ENCODE measurements around the gene NPAS4.
A peak's percentile ranks its signal among the peaks of the same experiment; 100 is the strongest.
"Not testable (repeated sequence)": the region's sequence is repeated elsewhere in the genome, so short reads cannot be mapped to it uniquely, and the experiment has no call there.

NPAS4 gene

GRCh38 chr11:66454247-66454646 is 33.4 kb downstream of the NPAS4 start:
- Mint-ChIP-seq H3K27ac (no peak overlapping the region), H3K4me3 (no peak overlapping the region), H3K4me1 (ENCODE audit: low read depth) (peaks cover 22% of the 10 kb centered on the region)

GRCh38 chr11:66454828-66455227 is 34.0 kb downstream of the NPAS4 start:
- H3K9me3 Mint-ChIP-seq: no peaks in the 10 kb centered on the region
- H3K4me3 Mint-ChIP-seq: peak overlapping the region; percentile 4
- no peaks in the 10 kb centered on the region for H3K27me3 Mint-ChIP-seq (ENCODE audit: low read depth)
- no peaks in the 10 kb centered on the region for H3K36me3 Mint-ChIP-seq (ENCODE audit: low read depth)
- H3K27ac Mint-ChIP-seq: peak overlapping the region; percentile 13
- peaks cover 27% of the 10 kb centered on the region for H3K4me1 Mint-ChIP-seq (ENCODE audit: low read depth)
- no peak for DNase-seq (ENCODE audit: low spot score)

More at GRCh38 chr11:66454247-66454646, 33.4 kb downstream of the NPAS4 start:
- no peaks in the 10 kb centered on the region for H3K9me3 Mint-ChIP-seq
- H3K27me3 Mint-ChIP-seq (ENCODE audit: low read depth): no peaks in the 10 kb centered on the region
- H3K36me3 Mint-ChIP-seq (ENCODE audit: low read depth): no peaks in the 10 kb centered on the region
- no peak for DNase-seq (ENCODE audit: low spot score)

- no peak overlapping the region for H3K4me3 Mint-ChIP-seq
- DNase-seq (ENCODE audit: low spot score): no peak
- H3K36me3 Mint-ChIP-seq (ENCODE audit: low read depth): peaks cover 3% of the 10 kb centered on the region
- peaks cover 31% of the 10 kb centered on the region for H3K4me1 Mint-ChIP-seq (ENCODE audit: low read depth)
- H3K27ac Mint-ChIP-seq: no peak overlapping the region
- H3K9me3 Mint-ChIP-seq: peaks cover 8% of the 10 kb centered on the region
- H3K27me3 Mint-ChIP-seq (ENCODE audit: low read depth): no peaks in the 10 kb centered on the region
Measured at GRCh38 chr11:66457826-66458225, 37.0 kb downstream of the NPAS4 start.

GRCh38 chr11:66459138-66459778 is 38.4 kb downstream of the NPAS4 start:
- Mint-ChIP-seq H3K4me3 (no peak overlapping the region), H3K27ac (peak overlapping the region; percentile 49), H3K9me3 (peaks cover 10% of the 10 kb centered on the region), H3K27me3 (ENCODE audit: low read depth) (no peaks in the 10 kb centered on the region), H3K4me1 (ENCODE audit: low read depth) (peaks cover 30% of the 10 kb centered on the region), H3K36me3 (ENCODE audit: low read depth) (peaks cover 3% of the 10 kb centered on the region)
- peak; percentile 26 for DNase-seq (ENCODE audit: low spot score)

- peaks cover 29% of the 10 kb centered on the region for H3K4me1 Mint-ChIP-seq (ENCODE audit: low read depth)
- H3K36me3 Mint-ChIP-seq (ENCODE audit: low read depth): peaks cover 3% of the 10 kb centered on the region
- no peak overlapping the region for H3K27ac Mint-ChIP-seq
- no peak for DNase-seq (ENCODE audit: low spot score)
- H3K9me3 Mint-ChIP-seq: peaks cover 10% of the 10 kb centered on the region
- H3K4me3 Mint-ChIP-seq: no peak overlapping the region
- no peaks in the 10 kb centered on the region for H3K27me3 Mint-ChIP-seq (ENCODE audit: low read depth)
Measured at GRCh38 chr11:66462010-66462409, 41.2 kb downstream of the NPAS4 start.

GRCh38 chr11:66462911-66463310 is 42.1 kb downstream of the NPAS4 start:
- Mint-ChIP-seq H3K36me3 (ENCODE audit: low read depth) (peaks cover 3% of the 10 kb centered on the region), H3K4me3 (no peak overlapping the region), H3K9me3 (peaks cover 10% of the 10 kb centered on the region), H3K27me3 (ENCODE audit: low read depth) (no peaks in the 10 kb centered on the region), H3K27ac (peak overlapping the region; percentile 16), H3K4me1 (ENCODE audit: low read depth) (peaks cover 32% of the 10 kb centered on the region)
- no peak for DNase-seq (ENCODE audit: low spot score)

GRCh38 chr11:66464116-66464515 is 43.3 kb downstream of the NPAS4 start:
- not testable (repeated sequence) for H3K27me3 Mint-ChIP-seq (ENCODE audit: low read depth); DNase-seq (ENCODE audit: low spot score); H3K4me3 Mint-ChIP-seq; H3K36me3 Mint-ChIP-seq (ENCODE audit: low read depth)
- Mint-ChIP-seq H3K9me3 (peaks cover 10% of the 10 kb centered on the region), H3K4me1 (ENCODE audit: low read depth) (peaks cover 28% of the 10 kb centered on the region), H3K27ac (peak overlapping the region; percentile 31)

- H3K36me3 Mint-ChIP-seq (ENCODE audit: low read depth): peaks cover 3% of the 10 kb centered on the region
- H3K27ac Mint-ChIP-seq: no peak overlapping the region
- H3K27me3 Mint-ChIP-seq (ENCODE audit: low read depth): no peaks in the 10 kb centered on the region
- H3K9me3 Mint-ChIP-seq: peaks cover 10% of the 10 kb centered on the region
- no peak overlapping the region for H3K4me3 Mint-ChIP-seq
- peaks cover 23% of the 10 kb centered on the region for H3K4me1 Mint-ChIP-seq (ENCODE audit: low read depth)
- DNase-seq (ENCODE audit: low spot score): no peak
Measured at GRCh38 chr11:66464916-66465315, 44.1 kb downstream of the NPAS4 start.

GRCh38 chr11:66465373-66466224 is 44.8 kb downstream of the NPAS4 start:
- peak overlapping the region; percentile 88 for H3K4me3 Mint-ChIP-seq
- peaks cover 3% of the 10 kb centered on the region for H3K36me3 Mint-ChIP-seq (ENCODE audit: low read depth)
- H3K4me1 Mint-ChIP-seq (ENCODE audit: low read depth): peaks cover 25% of the 10 kb centered on the region
- no peak for DNase-seq (ENCODE audit: low spot score)
- H3K27me3 Mint-ChIP-seq (ENCODE audit: low read depth): no peaks in the 10 kb centered on the region
- H3K27ac Mint-ChIP-seq: peak overlapping the region; percentile 82
- H3K9me3 Mint-ChIP-seq: peaks cover 10% of the 10 kb centered on the region

GRCh38 chr11:66466225-66467033 is 45.6 kb downstream of the NPAS4 start, which contains the start of gene PELI3:
Gene PELI3 (plus strand): TSS chr11:66466905. CDS start chr11:66468129, 1,224 bp downstream.
- DNase-seq (ENCODE audit: low spot score): peak; percentile 86
- H3K4me3 Mint-ChIP-seq: peak within 1 kb of the TSS; percentile 88
- no peaks in the 10 kb centered on the region for H3K27me3 Mint-ChIP-seq (ENCODE audit: low read depth)
- peaks cover 8% of the 10 kb centered on the region for H3K9me3 Mint-ChIP-seq
- H3K4me1 Mint-ChIP-seq (ENCODE audit: low read depth): peaks cover 25% of the 10 kb centered on the region
- peak within 1 kb of the TSS; percentile 87 for H3K27ac Mint-ChIP-seq
- peaks cover 4% of the 10 kb centered on the region for H3K36me3 Mint-ChIP-seq (ENCODE audit: low read depth)

GRCh38 chr11:66467034-66467659 is 46.3 kb downstream of the NPAS4 start:
- peak overlapping the region; percentile 87 for H3K27ac Mint-ChIP-seq
- peaks cover 5% of the 10 kb centered on the region for H3K9me3 Mint-ChIP-seq
- peaks cover 2% of the 10 kb centered on the region for H3K36me3 Mint-ChIP-seq (ENCODE audit: low read depth)
- no peaks in the 10 kb centered on the region for H3K27me3 Mint-ChIP-seq (ENCODE audit: low read depth)
- DNase-seq (ENCODE audit: low spot score): no peak
- peak overlapping the region; percentile 85 for H3K4me3 Mint-ChIP-seq
- peaks cover 25% of the 10 kb centered on the region for H3K4me1 Mint-ChIP-seq (ENCODE audit: low read depth)

GRCh38 chr11:66467756-66468155 is 46.9 kb downstream of the NPAS4 start:
- Mint-ChIP-seq H3K27ac (peak overlapping the region; percentile 87), H3K9me3 (peaks cover 3% of the 10 kb centered on the region), H3K27me3 (ENCODE audit: low read depth) (no peaks in the 10 kb centered on the region), H3K4me1 (ENCODE audit: low read depth) (peaks cover 22% of the 10 kb centered on the region), H3K36me3 (ENCODE audit: low read depth) (peaks cover 2% of the 10 kb centered on the region), H3K4me3 (peak overlapping the region; percentile 85)
- no peak for DNase-seq (ENCODE audit: low spot score)

- no peak for DNase-seq (ENCODE audit: low spot score)
- H3K27ac Mint-ChIP-seq: no peak overlapping the region
- H3K27me3 Mint-ChIP-seq (ENCODE audit: low read depth): no peaks in the 10 kb centered on the region
- peaks cover 16% of the 10 kb centered on the region for H3K4me1 Mint-ChIP-seq (ENCODE audit: low read depth)
- H3K9me3 Mint-ChIP-seq: no peaks in the 10 kb centered on the region
- H3K4me3 Mint-ChIP-seq: peak overlapping the region; percentile 85
- H3K36me3 Mint-ChIP-seq (ENCODE audit: low read depth): peaks cover 2% of the 10 kb centered on the region
Measured at GRCh38 chr11:66468691-66469090, 47.9 kb downstream of the NPAS4 start.
